B cell (primary cell): ENCODE measurements around the gene OR2J3. TPM values are rescaled to one million over a fixed set of nuclear protein-coding genes. Genes with fewer than 3 reads are reported as not detected.
"Not testable (repeated sequence)": the region's sequence is repeated elsewhere in the genome, so short reads cannot be mapped to it uniquely, and the experiment has no call there.

Source experiments
- ATAC-seq: fragments of 200-7000 bp; cut with Tn5 transposase; one replicate; pipeline ENCODE4 v1.10.0; 2021; ENCODE audit warnings: low read depth, mild to moderate bottlenecking, moderate number of reproducible peaks, moderate library complexity
- CTCF ChIA-PET: fragments of 350-600 bp; sonication (Branson Sonifier 250); formaldehyde crosslinking; loops from one replicate; lab custom pipeline; 2021; ENCODE audit warnings: antibody characterized with exemption, inconsistent platforms; lab: Charles Lee
- POLR2A ChIA-PET: fragments of 350-600 bp; sonication (Branson Sonifier 250); formaldehyde crosslinking; loops from one replicate; lab custom pipeline; 2021; ENCODE audit warnings: antibody characterized with exemption; lab: Charles Lee
- DNase-seq: peaks from one replicate; pipeline ENCODE4 v3.0.0; 2013
- H2AFZ ChIP-seq: 2 replicates; pipeline ENCODE4 v1.6.1; 2012; ENCODE audit warnings: mild to moderate bottlenecking, low read depth, low read length; ENCODE audit not compliant: insufficient read depth, poor library complexity, severe bottlenecking
- H3K27ac ChIP-seq, 2 donors: 1 replicate in 1 of 2; 2 replicates in 1 of 2; pipeline ENCODE4 v1.5.1; 2012 to 2013; ENCODE audit warnings: low read length in 2 of 2, mild to moderate bottlenecking in 2 of 2, moderate library complexity in 1 of 2
- H3K27me3 ChIP-seq, 4 experiments: fragments of 200-600 bp in 1 of 4; sonication (generic) in 1 of 4; replicated peaks in 1 of 4; 1 replicate in 2 of 4; 2 replicates in 2 of 4; pipeline versions ENCODE4 v1.6.1 to v1.7.0; 2013 to 2016; ENCODE audit warnings: low read length in 3 of 4, mild to moderate bottlenecking in 2 of 4, mixed read lengths in 1 of 4, moderate library complexity in 1 of 4; ENCODE audit not compliant: insufficient read depth in 4 of 4, control insufficient read depth in 3 of 4; ENCODE audit errors: control extremely low read depth in 1 of 4
- H3K36me3 ChIP-seq, 2 experiments: replicated peaks in 1 of 2; 1 replicate in 1 of 2; 2 replicates in 1 of 2; pipeline versions ENCODE4 v1.6.1 to v1.7.1; 2013; ENCODE audit warnings: low read length in 1 of 2; ENCODE audit not compliant: insufficient read depth in 2 of 2, control insufficient read depth in 1 of 2; ENCODE audit errors: control extremely low read depth in 1 of 2, extremely low read depth in 1 of 2
- H3K4me1 ChIP-seq, 2 donors: fragments of 200-600 bp in 1 of 2; sonication (generic) in 1 of 2; 1 replicate in 1 of 2; 2 replicates in 1 of 2; pipeline versions ENCODE4 v1.5.1 to v1.6.1; 2013 to 2017; ENCODE audit warnings: low read length in 2 of 2; ENCODE audit not compliant: control insufficient read depth in 2 of 2, insufficient read depth in 2 of 2
- H3K4me2 ChIP-seq: replicated peaks from 2 replicates; pipeline ENCODE3; 2012; ENCODE audit warnings: mild to moderate bottlenecking, low read depth, low read length; ENCODE audit not compliant: poor library complexity, severe bottlenecking
- H3K4me3 ChIP-seq, 5 experiments: fragments of 200-600 bp in 1 of 5; sonication (generic) in 1 of 5; 1 replicate in 3 of 5; 2 replicates in 2 of 5; pipeline versions ENCODE4 v1.5.1 to v1.7.0; 2011 to 2016; ENCODE audit warnings: low read length in 4 of 5, mild to moderate bottlenecking in 4 of 5, low read depth in 2 of 5, control low read depth in 1 of 5, moderate library complexity in 1 of 5; ENCODE audit not compliant: insufficient read depth in 1 of 5; ENCODE audit errors: control extremely low read depth in 1 of 5, extremely low read depth in 1 of 5
- H3K79me2 ChIP-seq: fragments of 200-600 bp; sonication (generic); one replicate; pipeline ENCODE4 v1.6.0; 2016; ENCODE audit warnings: low read length; ENCODE audit not compliant: control insufficient read depth, insufficient read depth
- H3K9ac ChIP-seq: fragments of 200-600 bp; sonication (generic); 2 replicates; pipeline ENCODE4 v1.6.1; 2017; ENCODE audit warnings: mild to moderate bottlenecking, low read length, moderate library complexity
- H3K9me3 ChIP-seq, 3 donors: one replicate each; pipeline versions ENCODE4 v1.6.1 to v1.7.1; 2013; ENCODE audit warnings: low read length in 2 of 3; ENCODE audit not compliant: control insufficient read depth in 2 of 3, insufficient read depth in 1 of 3; ENCODE audit errors: control extremely low read depth in 1 of 3
- H4K20me1 ChIP-seq: 2 replicates; pipeline ENCODE4 v1.6.0; 2012; ENCODE audit warnings: mild to moderate bottlenecking, low read length; ENCODE audit not compliant: insufficient read depth, control insufficient read depth, poor library complexity, severe bottlenecking
- H3K27ac Mint-ChIP-seq: one replicate; pipeline ENCODE4 v1.8.0; 2021; ENCODE audit warnings: mixed read lengths
- H3K27me3 Mint-ChIP-seq: one replicate; pipeline ENCODE4 v1.8.0; 2021; ENCODE audit warnings: mixed read lengths
- H3K4me1 Mint-ChIP-seq: one replicate; pipeline ENCODE4 v1.8.0; 2021; ENCODE audit warnings: mixed read lengths
- H3K4me3 Mint-ChIP-seq: one replicate; pipeline ENCODE4 v1.8.0; 2021; ENCODE audit warnings: mixed read lengths
- H3K9me3 Mint-ChIP-seq: one replicate; pipeline ENCODE4 v1.8.0; 2022; ENCODE audit warnings: mixed read lengths; ENCODE audit not compliant: insufficient read depth
- EZH2 ChIP-seq: IDR thresholded peaks from 2 replicates; pipeline ENCODE4 v1.6.1; 2012; ENCODE audit warnings: borderline replicate concordance, low read depth, mild to moderate bottlenecking, moderate library complexity, low read length; ENCODE audit not compliant: insufficient read depth, poor library complexity, severe bottlenecking
- WGBS: methylation state at CpG from one replicate; pipeline ENCODE4 v1.1.5; 2013; ENCODE audit warnings: missing lambda C conversion rate; ENCODE audit not compliant: insufficient coverage; 5-methylcytosine and 5-hydroxymethylcytosine counted together
- intact Hi-C: fragments of 100-400 bp; cut with micrococcal nuclease; formaldehyde crosslinking; loops from one replicate; pipeline ENCODE4 v1.10.0; 2022
- polyA plus RNA-seq: library from polyadenylated mRNA; depleted of rRNA; stranded (reverse); fragments of >200 nt; gene quantifications from 2 replicates; pipeline ENCODE4 v1.2.3, GENCODE V29; 2012
- total RNA-seq, 2 donors: library from RNA; stranded (reverse); fragments of 120-200 nt in 1 of 2; gene quantifications; 1 replicate in 1 of 2; 2 replicates in 1 of 2; pipeline versions ENCODE4 v1.2.3 to v1.2.4, GENCODE V29; 2013 to 2022
- TF ChIP-seq, protein P1 (sequence below): fragments of 200-600 bp; IDR thresholded peaks from one replicate; pipeline ENCODE4 v1.8.0; 2022; ENCODE audit warnings: antibody characterized with exemption, mild to moderate bottlenecking

Gene OR2J3
- total and polyA plus RNA-seq, 2 donors (not counting 1 experiment from before 2014, with no cell fraction given): not detected

DNA sequence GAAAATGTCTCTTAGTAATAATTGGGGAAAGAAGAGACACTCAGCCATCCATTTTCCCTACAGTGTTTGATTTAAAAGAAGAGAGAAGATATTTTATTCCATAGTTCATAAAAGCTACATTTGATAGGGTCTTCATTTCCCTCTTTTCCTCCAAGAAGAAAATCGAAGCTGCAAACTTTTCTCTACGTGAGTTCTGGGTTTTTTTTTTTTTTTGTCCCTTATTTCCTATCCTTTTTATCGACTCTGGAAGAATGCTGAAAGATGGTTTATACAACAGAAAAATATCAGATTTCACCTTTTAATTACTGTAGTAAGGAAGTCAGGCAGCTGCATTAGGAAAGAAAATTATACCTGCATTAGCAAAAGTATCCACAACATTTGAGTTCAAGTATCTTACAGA lies 8.7 kb upstream of the OR2J3 start, which contains the start of gene OR2J1:
Gene OR2J1, plus strand, starts transcription at position 301 of the 400 bp plus-strand sequence. CDS start 1,453 bp downstream, outside the sequence.
- intact Hi-C loops: no loop called here
- ChIA-PET CTCF (interaction anchor here (1.3 kb wide), 1 partner anchor 17 kb away, joined by 3 read pairs; no protein-coding TSS in a partner anchor), POLR2A (no interaction called here)

DNA sequence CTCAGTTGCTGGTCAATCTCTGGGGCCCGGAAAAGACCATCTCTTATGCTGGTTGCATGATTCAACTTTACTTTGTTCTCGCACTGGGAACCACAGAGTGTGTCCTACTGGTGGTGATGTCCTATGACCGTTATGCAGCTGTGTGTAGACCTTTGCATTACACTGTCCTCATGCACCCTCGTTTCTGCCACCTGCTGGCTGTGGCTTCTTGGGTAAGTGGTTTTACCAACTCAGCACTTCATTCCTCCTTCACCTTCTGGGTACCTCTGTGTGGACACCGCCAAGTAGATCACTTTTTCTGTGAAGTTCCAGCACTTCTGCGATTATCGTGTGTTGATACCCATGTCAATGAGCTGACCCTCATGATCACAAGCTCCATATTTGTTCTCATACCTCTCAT lies 4.3 kb downstream of the OR2J3 start:
- Histone ChIP-seq H3K27ac (no peak overlapping the region), H3K9me3 (no peaks in the 10 kb centered on the region), H3K27me3 (peaks cover 0 to 7% (median 3%) of the 10 kb centered on the region in 4 experiments), H3K9ac (no peak overlapping the region), H2AFZ (no peak overlapping the region), H3K79me2 (no peaks in the 10 kb centered on the region), H4K20me1 (no peaks in the 10 kb centered on the region), H3K4me2 (no peak overlapping the region), H3K36me3 (no peaks in the 10 kb centered on the region), H3K4me1 (no peaks in the 10 kb centered on the region), H3K4me3 (no peak overlapping the region)
- CTCF ChIA-PET: no interaction called here
- no peaks in the 10 kb centered on the region for H3K4me1 Mint-ChIP-seq
- peaks cover 28% of the 10 kb centered on the region for H3K27me3 Mint-ChIP-seq
- intact Hi-C loops: loop anchor here (2.0 kb wide), 1 partner anchor 275 kb away; no protein-coding TSS in a partner anchor
- no peak for ATAC-seq
- POLR2A ChIA-PET: no interaction called here
- H3K4me3 Mint-ChIP-seq: no peak overlapping the region
- TF ChIP-seq, protein P1, sequence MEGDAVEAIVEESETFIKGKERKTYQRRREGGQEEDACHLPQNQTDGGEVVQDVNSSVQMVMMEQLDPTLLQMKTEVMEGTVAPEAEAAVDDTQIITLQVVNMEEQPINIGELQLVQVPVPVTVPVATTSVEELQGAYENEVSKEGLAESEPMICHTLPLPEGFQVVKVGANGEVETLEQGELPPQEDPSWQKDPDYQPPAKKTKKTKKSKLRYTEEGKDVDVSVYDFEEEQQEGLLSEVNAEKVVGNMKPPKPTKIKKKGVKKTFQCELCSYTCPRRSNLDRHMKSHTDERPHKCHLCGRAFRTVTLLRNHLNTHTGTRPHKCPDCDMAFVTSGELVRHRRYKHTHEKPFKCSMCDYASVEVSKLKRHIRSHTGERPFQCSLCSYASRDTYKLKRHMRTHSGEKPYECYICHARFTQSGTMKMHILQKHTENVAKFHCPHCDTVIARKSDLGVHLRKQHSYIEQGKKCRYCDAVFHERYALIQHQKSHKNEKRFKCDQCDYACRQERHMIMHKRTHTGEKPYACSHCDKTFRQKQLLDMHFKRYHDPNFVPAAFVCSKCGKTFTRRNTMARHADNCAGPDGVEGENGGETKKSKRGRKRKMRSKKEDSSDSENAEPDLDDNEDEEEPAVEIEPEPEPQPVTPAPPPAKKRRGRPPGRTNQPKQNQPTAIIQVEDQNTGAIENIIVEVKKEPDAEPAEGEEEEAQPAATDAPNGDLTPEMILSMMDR: no peak
- TF ChIP-seq EZH2: no peak
- no peak for DNase-seq
- H3K27ac Mint-ChIP-seq: no peak overlapping the region
- H3K9me3 Mint-ChIP-seq: no peaks in the 10 kb centered on the region
- 76% methylated on average over 7 of the region's 7 CpGs for WGBS

More for the DNA sequence above, 8.7 kb upstream of the OR2J3 start, which contains the start of gene OR2J1:
- no CpG with 5 or more reads among the region's 3 CpGs for WGBS
- Histone ChIP-seq H3K9me3 (no peaks in the 10 kb centered on the region), H3K9ac (no peak within 1 kb of the TSS), H3K4me2 (no peak within 1 kb of the TSS), H4K20me1 (no peaks in the 10 kb centered on the region), H2AFZ (no peak within 1 kb of the TSS), H3K4me1 (no peaks in the 10 kb centered on the region), H3K36me3 (no peaks in the 10 kb centered on the region), H3K27ac (no peak within 1 kb of the TSS), H3K79me2 (no peaks in the 10 kb centered on the region), H3K4me3 (no peak within 1 kb of the TSS), H3K27me3 (peaks cover 0 to 6% (median 0%) of the 10 kb centered on the region in 4 experiments)
- Mint-ChIP-seq H3K27me3 (peaks cover 20% of the 10 kb centered on the region), H3K4me3 (no peak within 1 kb of the TSS), H3K4me1 (no peaks in the 10 kb centered on the region), H3K27ac (no peak within 1 kb of the TSS), H3K9me3 (no peaks in the 10 kb centered on the region)
- DNase-seq: no peak
- ATAC-seq: no peak
- TF ChIP-seq EZH2: no peak
- TF ChIP-seq, protein P1: no peak

DNA sequence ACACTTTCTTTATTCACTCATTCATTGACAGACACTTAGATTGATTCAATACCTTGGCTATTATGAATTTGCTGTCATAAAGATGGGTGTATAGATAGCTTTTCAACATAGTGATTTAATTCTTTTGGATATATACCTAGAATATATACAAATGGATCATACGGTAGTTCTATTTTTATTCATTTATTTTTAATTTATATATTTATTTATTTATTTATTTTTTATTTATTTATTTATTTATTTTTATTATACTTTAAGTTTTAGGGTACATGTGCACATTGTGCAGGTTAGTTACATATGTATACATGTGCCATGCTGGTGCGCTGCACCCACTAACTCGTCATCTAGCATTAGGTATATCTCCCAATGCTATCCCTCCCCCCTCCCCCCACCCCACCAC lies 7.1 kb downstream of the OR2J3 start:
- H3K27me3 Mint-ChIP-seq: peaks cover 36% of the 10 kb centered on the region
- H2AFZ ChIP-seq, H3K4me1 ChIP-seq, H3K9ac ChIP-seq, H3K36me3 ChIP-seq, H3K4me3 Mint-ChIP-seq, DNase-seq, H3K9me3 Mint-ChIP-seq, intact Hi-C loops, CTCF ChIA-PET, POLR2A ChIA-PET, H3K4me2 ChIP-seq, H3K4me3 ChIP-seq, H4K20me1 ChIP-seq, H3K79me2 ChIP-seq, H3K4me1 Mint-ChIP-seq, H3K27ac ChIP-seq, H3K27ac Mint-ChIP-seq, H3K9me3 ChIP-seq, ATAC-seq: not testable (repeated sequence)
- H3K27me3 ChIP-seq: peaks cover 0 to 11% (median 8%) of the 10 kb centered on the region in 4 experiments
- WGBS: no CpG with 5 or more reads among the region's 3 CpGs
